HUES48 (cell line): ENCODE measurements around the gene PCYT1A.

Experiments
- H3K27ac ChIP-seq: one replicate; pipeline ENCODE4 v1.7.0; 2013; ENCODE audit warnings: low read depth, low read length, inconsistent platforms
- H3K27me3 ChIP-seq: 2 replicates; pipeline ENCODE4 v1.6.1; 2013; ENCODE audit warnings: mild to moderate bottlenecking, low read length; ENCODE audit not compliant: control insufficient read depth, insufficient read depth
- H3K36me3 ChIP-seq: 2 replicates; pipeline ENCODE4 v1.6.1; 2013; ENCODE audit warnings: low read length; ENCODE audit not compliant: control insufficient read depth, insufficient read depth
- H3K4me1 ChIP-seq: 2 replicates; pipeline ENCODE4 v1.6.1; 2013; ENCODE audit warnings: mild to moderate bottlenecking, low read length; ENCODE audit not compliant: control insufficient read depth, insufficient read depth
- H3K4me3 ChIP-seq: 2 replicates; pipeline ENCODE4 v1.5.1; 2013; ENCODE audit warnings: mild to moderate bottlenecking, low read depth, low read length
- H3K9ac ChIP-seq: 2 replicates; pipeline ENCODE4 v1.6.1; 2013; ENCODE audit warnings: mild to moderate bottlenecking, low read depth, low read length, moderate library complexity
- H3K9me3 ChIP-seq: 2 replicates; pipeline ENCODE4 v1.6.1; 2013; ENCODE audit warnings: low read length; ENCODE audit not compliant: control insufficient read depth, insufficient read depth

Gene PCYT1A

DNA sequence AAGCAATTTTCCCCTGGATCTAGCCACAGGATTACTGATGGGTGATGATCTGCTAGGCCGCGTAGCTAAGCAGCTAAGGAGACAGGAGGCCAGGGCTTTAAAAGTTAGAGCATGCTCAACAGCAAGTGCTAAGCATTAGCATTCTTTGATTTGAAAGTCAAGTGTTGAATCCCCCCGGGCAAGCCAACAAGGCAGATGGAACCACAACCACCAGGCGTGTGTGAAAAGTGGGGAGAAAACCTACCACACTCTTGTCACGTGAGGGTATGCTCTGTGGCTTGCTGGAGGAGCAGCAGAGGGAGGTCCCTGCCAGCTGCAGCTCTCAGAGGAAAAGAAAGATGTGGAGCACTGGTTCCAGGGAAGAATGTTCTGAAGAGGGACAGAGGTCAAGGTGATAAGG lies 50.3 kb downstream of the PCYT1A start:
- Histone ChIP-seq H3K9ac (no peak overlapping the region), H3K4me1 (no peaks in the 10 kb centered on the region), H3K36me3 (peaks cover 44% of the 10 kb centered on the region), H3K27me3 (no peaks in the 10 kb centered on the region), H3K27ac (no peak overlapping the region), H3K9me3 (no peaks in the 10 kb centered on the region), H3K4me3 (no peak overlapping the region)

DNA sequence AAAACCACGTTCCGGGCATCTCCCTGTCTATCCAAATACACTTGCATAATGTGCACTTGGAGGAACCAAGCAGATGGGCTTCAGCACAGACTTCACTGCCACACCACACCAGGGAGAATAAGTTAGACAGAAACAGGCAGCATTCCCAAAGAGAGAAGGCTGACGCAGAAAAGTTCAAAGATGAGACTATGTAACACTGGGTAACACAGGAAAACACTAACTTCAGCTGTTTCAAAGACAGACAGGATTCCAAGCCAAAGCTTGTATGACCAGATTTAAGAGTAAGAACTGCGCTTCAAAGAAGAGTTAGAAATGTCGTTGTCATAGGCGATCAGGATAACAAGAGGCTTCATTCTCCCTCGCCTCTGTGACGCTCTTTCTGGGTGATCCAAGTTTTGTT lies 51.3 kb downstream of the PCYT1A start:
- no peaks in the 10 kb centered on the region for H3K9me3 ChIP-seq
- H3K27me3 ChIP-seq: no peaks in the 10 kb centered on the region
- H3K9ac ChIP-seq: no peak overlapping the region
- no peaks in the 10 kb centered on the region for H3K4me1 ChIP-seq
- H3K36me3 ChIP-seq: peaks cover 34% of the 10 kb centered on the region
- no peak overlapping the region for H3K4me3 ChIP-seq
- H3K27ac ChIP-seq: no peak overlapping the region

DNA sequence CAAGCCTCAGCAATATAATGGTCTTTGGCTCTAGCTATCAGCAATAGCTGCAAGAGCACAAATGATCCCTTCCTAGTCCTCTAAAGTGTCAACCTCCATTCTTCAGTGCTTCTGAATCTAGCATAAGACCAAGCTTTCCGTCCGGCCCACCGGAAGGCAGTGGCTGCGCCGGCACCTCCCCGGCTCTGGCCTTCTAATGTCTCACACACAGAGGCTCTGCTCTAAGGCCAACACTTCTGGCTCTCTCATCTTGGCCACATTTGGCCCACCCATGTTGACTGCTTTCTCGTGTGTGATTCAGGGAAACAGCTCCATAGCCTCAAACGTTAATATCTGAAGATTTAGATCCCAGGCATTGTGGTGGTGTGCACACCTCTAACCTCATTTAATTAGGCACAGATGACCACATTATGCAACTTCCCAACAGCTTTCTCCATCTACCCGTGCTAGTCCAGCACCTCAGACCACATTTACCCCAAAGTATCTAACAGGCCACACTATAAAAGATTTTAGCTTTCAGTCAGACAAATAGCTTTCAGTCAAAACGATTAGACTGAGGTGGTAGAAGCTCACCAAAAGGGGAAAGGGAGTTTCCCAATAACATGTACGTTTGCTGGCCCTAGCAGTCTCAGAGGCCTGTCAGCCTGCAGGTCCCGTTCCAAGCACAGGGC lies 51.9 kb downstream of the PCYT1A start:
- Histone ChIP-seq H3K4me3 (no peak overlapping the region), H3K9ac (no peak overlapping the region), H3K4me1 (no peaks in the 10 kb centered on the region), H3K27ac (no peak overlapping the region), H3K27me3 (no peaks in the 10 kb centered on the region), H3K36me3 (peaks cover 31% of the 10 kb centered on the region), H3K9me3 (no peaks in the 10 kb centered on the region)

DNA sequence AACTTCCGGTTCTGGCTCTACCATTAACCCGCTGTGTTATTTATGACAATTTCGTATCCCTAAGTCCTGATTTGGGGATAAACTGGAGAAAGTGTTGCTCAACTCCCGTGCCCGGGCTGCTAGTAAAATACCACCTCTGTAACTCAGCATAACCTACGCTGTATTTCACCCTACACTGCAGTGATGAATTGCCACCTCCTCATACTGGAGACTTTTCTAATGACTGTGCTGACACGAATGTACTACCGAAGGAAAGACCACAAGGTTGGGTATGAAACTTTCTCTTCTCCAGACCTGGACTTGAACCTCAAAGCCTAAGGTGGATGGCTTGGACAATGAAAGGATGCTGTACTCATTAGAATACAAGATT lies 54.7 kb downstream of the PCYT1A start:
- Histone ChIP-seq H3K4me3 (no peak overlapping the region), H3K36me3 (peaks cover 11% of the 10 kb centered on the region; the same call in 1 of the 2 replicates), H3K4me1 (no peaks in the 10 kb centered on the region), H3K9ac (no peak overlapping the region), H3K27me3 (no peaks in the 10 kb centered on the region), H3K9me3 (no peaks in the 10 kb centered on the region), H3K27ac (no peak overlapping the region)

DNA sequence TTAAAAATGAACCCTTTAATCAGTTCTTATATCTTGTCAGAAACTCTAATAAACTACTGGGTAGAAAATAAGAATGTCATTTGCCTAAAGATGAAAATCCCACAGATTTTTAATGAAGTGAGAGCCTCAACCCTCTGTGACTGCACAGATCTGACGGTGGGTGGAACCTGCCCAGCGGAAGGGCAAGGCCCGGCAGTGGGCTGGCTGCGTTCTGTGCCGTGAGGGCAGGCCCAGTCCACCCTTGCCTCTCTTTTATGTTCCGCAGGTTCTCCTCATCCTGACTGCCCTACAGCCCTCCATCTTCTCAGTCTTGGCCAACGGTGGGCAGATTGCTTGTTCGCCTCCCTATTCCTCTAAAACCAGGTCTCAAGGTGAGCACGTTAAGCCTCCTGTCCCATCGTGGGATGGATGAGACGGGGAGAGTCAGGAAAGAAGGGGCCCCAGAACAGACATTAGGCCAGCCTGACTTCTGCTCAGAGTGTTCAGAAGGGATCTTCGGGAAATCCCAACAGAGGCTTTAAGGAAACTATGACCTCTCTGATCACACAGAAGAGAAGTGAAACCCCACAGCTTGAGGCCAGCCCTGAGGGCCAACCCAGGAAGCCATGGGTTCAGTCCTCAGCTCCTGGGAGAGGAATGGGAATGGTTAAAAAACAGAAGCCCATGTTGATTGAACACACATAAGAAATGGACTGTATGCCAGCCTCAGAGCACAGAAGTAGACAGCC lies 55.2 kb downstream of the PCYT1A start:
- no peaks in the 10 kb centered on the region for H3K4me1 ChIP-seq

DNA sequence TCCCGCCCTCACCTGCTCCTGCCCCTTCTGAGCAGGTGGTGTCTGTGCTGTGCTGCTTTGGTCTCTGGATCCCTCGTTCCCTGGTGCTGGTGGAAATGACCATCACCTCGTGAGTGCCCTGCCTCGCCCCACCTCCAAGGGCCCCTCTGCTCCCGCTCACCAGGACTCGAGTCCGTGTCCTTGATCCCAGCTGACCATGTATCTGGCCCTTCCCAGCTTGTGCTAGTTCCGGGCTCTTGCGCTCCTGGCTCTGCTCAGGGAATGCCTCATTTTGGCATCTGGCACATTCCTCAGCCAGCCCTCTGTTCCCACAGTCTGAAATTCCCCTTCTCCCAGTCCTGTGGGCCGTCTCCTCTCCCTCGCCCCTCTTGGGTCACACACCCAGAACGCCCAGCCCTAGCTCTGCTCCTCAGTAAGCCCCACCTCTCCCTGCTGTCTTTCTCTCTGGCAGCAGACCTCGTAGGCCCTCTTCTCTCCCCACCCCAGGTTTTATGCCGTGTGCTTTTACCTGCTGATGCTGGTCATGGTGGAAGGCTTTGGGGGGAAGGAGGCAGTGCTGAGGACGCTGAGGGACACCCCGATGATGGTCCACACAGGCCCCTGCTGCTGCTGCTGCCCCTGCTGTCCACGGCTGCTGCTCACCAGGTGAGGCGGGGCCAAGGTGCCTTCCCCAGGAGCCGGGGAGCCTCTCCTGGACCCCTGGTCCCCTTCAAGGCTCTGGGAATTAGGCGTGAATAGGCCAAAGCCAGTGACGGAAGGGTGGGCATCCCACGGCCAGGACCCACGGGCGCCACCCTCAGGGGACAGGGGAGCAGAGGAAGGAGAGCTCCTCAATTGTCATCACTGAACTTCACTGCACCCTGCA lies 59.7 kb downstream of the PCYT1A start:
- Histone ChIP-seq H3K9me3 (no peaks in the 10 kb centered on the region), H3K4me1 (no peaks in the 10 kb centered on the region), H3K27ac (no peak overlapping the region), H3K9ac (no peak overlapping the region), H3K4me3 (no peak overlapping the region), H3K27me3 (no peaks in the 10 kb centered on the region), H3K36me3 (no peaks in the 10 kb centered on the region)

More for the DNA sequence above, 55.2 kb downstream of the PCYT1A start:
- Histone ChIP-seq H3K36me3 (peaks cover 6% of the 10 kb centered on the region; the same call in 1 of the 2 replicates), H3K27me3 (no peaks in the 10 kb centered on the region), H3K9me3 (no peaks in the 10 kb centered on the region), H3K9ac (no peak overlapping the region), H3K27ac (no peak overlapping the region), H3K4me3 (no peak overlapping the region)

DNA sequence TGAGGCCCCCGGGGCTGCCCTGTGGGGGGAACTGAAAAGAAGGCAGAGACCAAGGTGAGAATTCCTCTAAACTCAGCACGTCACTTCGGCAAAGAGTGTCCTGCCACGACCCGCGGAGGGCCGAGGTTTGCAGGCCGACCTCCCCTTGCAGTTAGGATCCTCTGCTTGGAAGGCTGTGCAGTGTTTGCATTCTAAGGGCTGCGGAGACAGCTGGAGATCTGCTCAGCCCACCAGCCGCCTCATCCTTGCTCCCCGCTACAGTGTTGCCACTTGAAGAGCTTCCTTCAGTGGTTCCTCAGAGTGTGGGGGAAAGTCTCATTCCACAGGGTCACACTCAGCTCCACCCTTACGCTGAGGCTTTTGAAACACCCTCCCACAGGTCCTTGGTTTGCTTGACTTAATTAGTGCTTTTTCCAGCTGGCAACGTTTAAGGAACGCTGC lies 60.4 kb downstream of the PCYT1A start:
- Histone ChIP-seq H3K4me3 (no peak overlapping the region), H3K9ac (no peak overlapping the region), H3K9me3 (no peaks in the 10 kb centered on the region), H3K4me1 (no peaks in the 10 kb centered on the region), H3K27me3 (no peaks in the 10 kb centered on the region), H3K36me3 (no peaks in the 10 kb centered on the region), H3K27ac (no peak overlapping the region)

DNA sequence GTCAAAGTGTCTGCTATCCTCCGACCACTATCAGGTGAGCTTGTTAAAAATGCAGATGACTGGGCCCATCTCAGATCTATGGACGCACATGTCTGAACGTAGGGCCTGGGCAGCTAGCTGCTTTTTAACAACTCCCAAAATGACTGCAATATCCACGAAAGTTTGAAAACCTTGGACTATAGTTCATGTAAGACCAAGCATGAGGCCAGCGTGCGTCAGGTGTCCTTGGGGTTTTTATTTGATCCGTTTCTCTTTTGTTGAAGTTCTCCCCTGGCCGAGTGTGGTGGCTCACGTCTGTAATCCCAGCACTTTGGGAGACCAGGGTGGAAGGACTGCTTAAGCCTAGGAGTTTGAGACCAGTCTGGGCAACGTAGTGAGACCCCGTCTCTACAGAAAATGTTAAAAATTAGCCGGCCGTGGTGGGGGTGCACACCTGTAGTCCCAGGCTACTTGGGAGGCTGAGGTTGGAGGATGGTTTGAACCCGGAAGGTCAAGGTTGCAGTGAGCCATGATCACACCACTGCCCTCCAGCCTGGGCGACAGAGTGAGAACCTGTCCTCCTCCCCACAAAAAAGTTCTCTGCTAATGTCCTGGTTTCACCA lies 61.7 kb downstream of the PCYT1A start:
- Histone ChIP-seq H3K4me1 (no peaks in the 10 kb centered on the region), H3K27me3 (no peaks in the 10 kb centered on the region), H3K27ac (no peak overlapping the region), H3K9me3 (no peaks in the 10 kb centered on the region), H3K9ac (no peak overlapping the region), H3K36me3 (no peaks in the 10 kb centered on the region), H3K4me3 (no peak overlapping the region)

DNA sequence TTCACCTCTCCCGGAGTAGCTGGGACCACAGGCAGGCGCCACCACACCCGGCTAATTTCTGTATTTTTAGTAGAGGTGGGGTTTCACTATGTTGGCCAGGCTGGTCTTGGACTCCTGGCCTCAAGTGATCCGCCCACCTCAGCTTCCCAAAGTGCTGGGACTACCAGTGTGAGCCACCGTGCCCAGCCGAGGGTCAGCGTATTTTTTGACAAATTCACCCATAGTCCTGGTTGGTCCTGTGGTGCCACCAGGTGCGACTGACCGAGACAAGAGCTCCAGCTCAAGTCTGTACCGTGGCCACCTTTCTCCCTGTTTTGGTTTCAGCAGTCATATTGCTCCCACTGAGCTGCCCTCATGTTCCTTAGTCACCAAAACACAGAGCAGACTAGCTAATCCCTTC lies 62.4 kb downstream of the PCYT1A start:
- Histone ChIP-seq H3K9me3 (no peaks in the 10 kb centered on the region), H3K27ac (no peak overlapping the region), H3K4me3 (no peak overlapping the region)

DNA sequence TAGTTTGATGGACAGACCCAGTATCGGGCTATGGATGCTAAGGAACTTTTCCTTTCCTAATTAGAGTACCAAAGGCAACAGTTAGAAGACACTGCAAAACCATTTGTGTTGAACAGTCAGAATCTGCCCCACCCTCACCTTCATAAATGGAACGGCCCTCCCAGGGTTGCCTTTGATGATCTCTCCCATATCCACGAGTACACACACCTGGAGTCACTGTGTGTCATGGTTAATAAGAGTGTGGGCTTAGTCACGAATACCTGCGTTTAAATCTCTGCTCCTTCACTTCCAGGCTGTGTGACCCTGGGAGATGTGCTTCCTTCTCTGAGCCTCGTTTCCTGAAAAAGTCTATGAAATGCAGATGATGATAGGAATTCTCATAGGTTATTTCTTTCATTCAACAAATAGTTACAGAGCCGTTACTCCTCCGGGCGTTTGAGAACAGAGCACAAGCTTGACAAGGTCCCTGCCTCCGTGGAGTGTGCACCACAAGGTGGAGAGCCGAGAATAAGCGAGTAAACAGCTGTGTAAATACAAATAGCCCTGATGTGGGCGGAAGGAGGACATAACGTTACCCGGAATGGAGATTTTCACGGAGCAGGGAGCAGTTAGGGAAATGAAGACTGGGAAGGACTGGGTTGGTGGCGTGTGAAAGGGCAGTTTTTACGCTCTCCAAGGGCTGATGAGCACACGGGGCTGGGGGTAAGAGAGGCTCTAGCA lies 64.5 kb downstream of the PCYT1A start:
- Histone ChIP-seq H3K4me3 (no peak overlapping the region), H3K27ac (no peak overlapping the region), H3K36me3 (no peaks in the 10 kb centered on the region), H3K9ac (no peak overlapping the region), H3K4me1 (no peaks in the 10 kb centered on the region), H3K9me3 (no peaks in the 10 kb centered on the region), H3K27me3 (no peaks in the 10 kb centered on the region)

More for the DNA sequence above, 62.4 kb downstream of the PCYT1A start:
- no peaks in the 10 kb centered on the region for H3K27me3 ChIP-seq
- no peak overlapping the region for H3K9ac ChIP-seq
- no peaks in the 10 kb centered on the region for H3K36me3 ChIP-seq
- H3K4me1 ChIP-seq: no peaks in the 10 kb centered on the region
